ENCODE measurements around the gene THSD7A.
"Not testable (repeated sequence)": the region's sequence is repeated elsewhere in the genome, so short reads cannot be mapped to it uniquely, and the experiment has no call there.

Gene THSD7A

GRCh38 chr7:11448323-11448722 lies 383.7 kb downstream of the THSD7A start:
- no peak for DNase-seq (ENCODE audit: extremely low read depth, low read depth)
- no peak for TF ChIP-seq CTCF (IDR thresholded peaks at IDR 0.05; ENCODE audit: low read depth, low read length)

- TF ChIP-seq CTCF (IDR thresholded peaks at IDR 0.05; ENCODE audit: low read depth, low read length): no peak
- DNase-seq (ENCODE audit: extremely low read depth, low read depth): no peak
These were observed 384.9 kb downstream of the THSD7A start for GRCh38 chr7:11447106-11447505.

GRCh38 chr7:11443934-11444333 lies 388.1 kb downstream of the THSD7A start:
- DNase-seq (ENCODE audit: extremely low read depth, low read depth): not testable (repeated sequence)

GRCh38 chr7:11437994-11438393 lies 394.0 kb downstream of the THSD7A start:
- no peak for TF ChIP-seq CTCF (IDR thresholded peaks at IDR 0.05; ENCODE audit: low read depth, low read length)
- DNase-seq (ENCODE audit: extremely low read depth, low read depth): no peak

GRCh38 chr7:11436773-11437524 lies 395.0 kb downstream of the THSD7A start:
- no peak for TF ChIP-seq CTCF (IDR thresholded peaks at IDR 0.05; ENCODE audit: low read depth, low read length)
- no peak for DNase-seq (ENCODE audit: extremely low read depth, low read depth)

GRCh38 chr7:11436316-11436715 lies 395.7 kb downstream of the THSD7A start:
- no peak for DNase-seq (ENCODE audit: extremely low read depth, low read depth)
- TF ChIP-seq CTCF (IDR thresholded peaks at IDR 0.05; ENCODE audit: low read depth, low read length): no peak

GRCh38 chr7:11434366-11434765 lies 397.6 kb downstream of the THSD7A start:
- no peak for DNase-seq (ENCODE audit: extremely low read depth, low read depth)

More at GRCh38 chr7:11434366-11434765, 397.6 kb downstream of the THSD7A start:
- TF ChIP-seq CTCF (IDR thresholded peaks at IDR 0.05; ENCODE audit: low read depth, low read length): no peak
